Measurements from ENCODE around the gene SYNDIG1.

SYNDIG1 gene

GRCh38 chr20:24460712-24461111, 8.7 kb upstream of the SYNDIG1 start:
- no peak for DNase-seq (ENCODE audit: low read depth)
- TF ChIP-seq, protein P1, sequence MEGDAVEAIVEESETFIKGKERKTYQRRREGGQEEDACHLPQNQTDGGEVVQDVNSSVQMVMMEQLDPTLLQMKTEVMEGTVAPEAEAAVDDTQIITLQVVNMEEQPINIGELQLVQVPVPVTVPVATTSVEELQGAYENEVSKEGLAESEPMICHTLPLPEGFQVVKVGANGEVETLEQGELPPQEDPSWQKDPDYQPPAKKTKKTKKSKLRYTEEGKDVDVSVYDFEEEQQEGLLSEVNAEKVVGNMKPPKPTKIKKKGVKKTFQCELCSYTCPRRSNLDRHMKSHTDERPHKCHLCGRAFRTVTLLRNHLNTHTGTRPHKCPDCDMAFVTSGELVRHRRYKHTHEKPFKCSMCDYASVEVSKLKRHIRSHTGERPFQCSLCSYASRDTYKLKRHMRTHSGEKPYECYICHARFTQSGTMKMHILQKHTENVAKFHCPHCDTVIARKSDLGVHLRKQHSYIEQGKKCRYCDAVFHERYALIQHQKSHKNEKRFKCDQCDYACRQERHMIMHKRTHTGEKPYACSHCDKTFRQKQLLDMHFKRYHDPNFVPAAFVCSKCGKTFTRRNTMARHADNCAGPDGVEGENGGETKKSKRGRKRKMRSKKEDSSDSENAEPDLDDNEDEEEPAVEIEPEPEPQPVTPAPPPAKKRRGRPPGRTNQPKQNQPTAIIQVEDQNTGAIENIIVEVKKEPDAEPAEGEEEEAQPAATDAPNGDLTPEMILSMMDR (IDR thresholded peaks at IDR 0.05; ENCODE audit: insufficient read depth, low read depth, low read length, missing control alignments): no peak
- H3K4me3 ChIP-seq (ENCODE audit: low read length): no peak overlapping the region

DNA sequence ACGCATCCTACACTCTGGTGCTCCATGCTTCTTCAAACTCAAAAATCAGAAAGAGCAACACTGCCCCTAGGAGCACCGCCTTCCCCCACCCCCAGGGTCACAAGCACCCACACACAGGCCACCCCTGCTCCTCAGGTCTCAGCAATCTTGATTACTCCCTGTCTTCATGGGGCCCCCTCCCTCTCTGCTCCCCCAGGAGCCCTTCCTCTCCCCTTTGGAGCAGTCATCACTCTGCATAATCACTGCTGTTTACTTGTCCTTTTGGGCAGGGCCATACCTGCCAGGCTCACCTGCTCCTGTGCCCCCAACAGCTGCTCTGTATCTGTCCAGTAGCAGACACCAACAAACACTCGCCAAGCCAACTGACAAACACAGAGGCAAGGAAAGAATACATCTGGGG, 7.6 kb upstream of the SYNDIG1 start:
- DNase-seq (ENCODE audit: low read depth): no peak
- TF ChIP-seq, protein P1 (IDR thresholded peaks at IDR 0.05; ENCODE audit: insufficient read depth, low read depth, low read length, missing control alignments): no peak
- no peak overlapping the region for H3K4me3 ChIP-seq (ENCODE audit: low read length)

- DNase-seq (ENCODE audit: low read depth): no peak
- no peak overlapping the region for H3K4me3 ChIP-seq (ENCODE audit: low read length)
- TF ChIP-seq, protein P1 (IDR thresholded peaks at IDR 0.05; ENCODE audit: insufficient read depth, low read depth, low read length, missing control alignments): no peak
Measured at GRCh38 chr20:24462460-24463010, 6.9 kb upstream of the SYNDIG1 start.

DNA sequence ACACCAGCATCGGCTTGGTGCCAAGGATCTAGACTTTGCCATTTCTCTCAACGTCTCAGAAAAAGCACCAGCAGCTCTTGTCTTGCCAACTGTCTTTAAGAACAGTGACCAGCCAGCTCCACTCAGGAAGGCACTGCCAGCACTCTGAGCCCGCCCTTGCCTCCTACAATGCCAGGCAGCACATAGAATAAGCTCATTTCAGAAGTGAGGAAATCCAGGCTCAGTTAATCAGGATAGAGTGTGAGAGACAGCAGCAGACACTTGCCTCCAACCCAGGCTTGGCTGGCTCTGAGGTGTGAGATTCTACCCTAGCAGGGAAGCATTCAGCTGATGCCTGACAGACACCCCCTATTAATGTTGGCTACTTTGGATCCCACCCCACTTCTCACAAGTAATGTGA, 4.3 kb upstream of the SYNDIG1 start:
- TF ChIP-seq, protein P1 (IDR thresholded peaks at IDR 0.05; ENCODE audit: insufficient read depth, low read depth, low read length, missing control alignments): no peak
- DNase-seq (ENCODE audit: low read depth): no peak
- no peak overlapping the region for H3K4me3 ChIP-seq (ENCODE audit: low read length)

DNA sequence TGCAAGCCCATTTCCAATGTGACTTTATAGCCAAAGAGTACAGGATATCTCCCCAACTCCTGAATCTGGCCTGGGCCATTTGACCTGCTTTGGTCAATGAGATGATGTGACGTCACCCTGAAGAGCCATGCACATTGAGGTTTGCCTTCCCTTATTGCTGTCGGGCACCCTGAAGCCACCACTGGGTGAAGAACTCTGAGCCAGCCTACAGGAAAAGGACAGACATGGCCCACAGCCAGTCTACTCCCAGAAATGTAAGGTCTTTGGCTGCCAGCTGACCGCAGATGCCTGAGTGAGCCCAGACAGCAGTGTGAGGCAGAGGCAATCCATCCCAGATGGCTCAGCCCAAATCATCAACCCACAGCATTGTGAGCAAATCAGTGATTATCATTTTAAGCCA, 3.7 kb upstream of the SYNDIG1 start:
- no peak overlapping the region for H3K4me3 ChIP-seq (ENCODE audit: low read length)
- TF ChIP-seq, protein P1 (IDR thresholded peaks at IDR 0.05; ENCODE audit: insufficient read depth, low read depth, low read length, missing control alignments): no peak
- DNase-seq (ENCODE audit: low read depth): no peak

DNA sequence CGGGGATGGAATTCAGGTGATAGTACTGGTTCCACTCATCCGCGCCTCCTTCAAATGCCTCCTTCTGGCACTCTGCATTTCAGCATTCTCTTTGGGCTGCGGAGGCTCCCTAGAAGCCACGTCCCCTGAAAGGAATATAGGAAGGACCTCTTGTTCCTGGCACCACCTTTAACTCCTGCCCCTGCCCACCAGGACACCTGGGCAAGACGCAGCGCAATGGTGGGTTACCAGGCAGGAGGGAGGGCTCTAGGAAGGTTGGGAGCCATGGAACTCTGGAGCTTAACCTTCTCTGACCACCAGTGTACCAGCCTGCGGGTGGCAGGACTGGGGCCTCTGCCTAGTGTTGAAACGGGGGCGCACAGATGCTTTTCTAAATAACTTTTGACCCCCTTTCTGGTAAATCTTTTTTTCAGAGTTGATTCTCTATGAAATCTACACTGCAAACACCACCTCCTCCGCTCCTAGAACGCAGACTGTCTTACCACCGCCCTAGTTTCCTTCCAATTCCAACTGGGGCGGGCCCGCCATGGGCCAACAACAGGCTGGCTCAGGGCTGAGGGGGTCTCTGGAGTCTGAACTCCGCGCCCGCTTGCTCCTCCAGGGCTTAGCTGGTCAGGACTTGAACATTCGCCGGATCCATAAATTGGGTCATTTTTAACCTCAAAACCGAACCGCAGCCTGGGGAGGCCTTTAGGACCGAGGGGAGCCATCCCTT, 871 bp upstream of the SYNDIG1 start:
- H3K4me3 ChIP-seq (ENCODE audit: low read length): no peak overlapping the region
- no peak for DNase-seq (ENCODE audit: low read depth)
- TF ChIP-seq, protein P1 (IDR thresholded peaks at IDR 0.05; ENCODE audit: insufficient read depth, low read depth, low read length, missing control alignments): no peak

All from epithelial cell of esophagus (primary cell).